GM23338 (cell line): Measurements from ENCODE around the gene FUT8.

Source experiments
- CTCF ChIP-seq, 2 experiments: fragments of 200-600 bp in 1 of 2; sonication (generic) in 1 of 2; conservative IDR thresholded peaks; 2 replicates each; pipeline versions ENCODE4 v1.5.1 to v1.6.1; 2016 to 2017; ENCODE audit warnings: antibody characterized with exemption in 2 of 2, low read depth in 2 of 2, mild to moderate bottlenecking in 2 of 2, moderate library complexity in 1 of 2
- REST ChIP-seq: IDR thresholded peaks from one replicate; pipeline ENCODE4 v1.6.1; 2018; ENCODE audit warnings: antibody characterized with exemption; ENCODE audit not compliant: unreplicated experiment

GRCh38 chr14:65628664-65629063, 216.1 kb downstream of the FUT8 start:
- TF ChIP-seq CTCF (conservative IDR thresholded peaks at IDR 0.05; ENCODE audit: low read depth in 2 of 2) (no peak), REST (no peak)
